Tibial artery (tissue), 4 donors: ENCODE measurements around the gene ARAP3.

Experiments
- DNase-seq, 2 donors: peaks; one replicate each; pipeline ENCODE4 v3.0.0-alpha.2; 2019
- H3K27ac ChIP-seq, 2 donors: fragments of 200-600 bp; sonication (generic) in 1 of 2; 1 replicate in 1 of 2; 2 replicates in 1 of 2; pipeline ENCODE4 v1.5.1; 2018 to 2019; ENCODE audit warnings: mild to moderate bottlenecking in 1 of 2
- H3K27me3 ChIP-seq, 2 donors: fragments of 200-600 bp; sonication (generic) in 1 of 2; one replicate each; pipeline versions ENCODE4 v1.5.1 to v1.6.0; 2016 to 2019
- H3K36me3 ChIP-seq, 3 donors: fragments of 200-600 bp; sonication (generic) in 2 of 3; one replicate each; pipeline ENCODE4 v1.5.1; 2016 to 2019; ENCODE audit warnings: mild to moderate bottlenecking in 2 of 3
- H3K4me1 ChIP-seq, 4 donors: fragments of 200-600 bp; sonication (generic) in 2 of 4; 1 replicate in 3 of 4; 2 replicates in 1 of 4; pipeline ENCODE4 v1.5.1; 2016 to 2019
- H3K4me3 ChIP-seq, 2 donors: fragments of 200-600 bp; sonication (generic) in 1 of 2; 1 replicate in 1 of 2; 2 replicates in 1 of 2; pipeline ENCODE4 v1.5.1; 2018 to 2019; ENCODE audit warnings: mild to moderate bottlenecking in 2 of 2
- H3K9me3 ChIP-seq, 3 donors: fragments of 200-600 bp; sonication (generic) in 1 of 3; one replicate each; pipeline ENCODE4 v1.5.1; 2016 to 2019
- CTCF ChIP-seq, 2 experiments: fragments of 200-600 bp in 1 of 2; fragments of 450-650 bp in 1 of 2; IDR thresholded peaks; one replicate each; pipeline ENCODE4 v1.5.1; 2017 to 2019; ENCODE audit warnings: antibody characterized with exemption in 2 of 2, mild to moderate bottlenecking in 1 of 2, moderate library complexity in 1 of 2
- intact Hi-C: fragments of 100-400 bp; cut with DNase I; formaldehyde crosslinking; loops from one replicate; pipeline ENCODE4 v1.15.0; 2023; ENCODE audit warnings: low total_unique reads

ARAP3 gene

GRCh38 chr5:141630570-141631140 is 51.4 kb downstream of the ARAP3 start:
- no peak for TF ChIP-seq CTCF (IDR thresholded peaks at IDR 0.05)
- no peak overlapping the region for H3K4me3 ChIP-seq
- H3K4me1 ChIP-seq, result peaks cover 0 to 23% (median 13%) of the 10 kb centered on the region in 4 donors
- no peak overlapping the region for H3K27ac ChIP-seq
- no peaks in the 10 kb centered on the region for H3K9me3 ChIP-seq
- DNase-seq, result no peak
- H3K36me3 ChIP-seq, result peaks cover 39 to 45% (median 41%) of the 10 kb centered on the region in 3 donors
- intact Hi-C loops, result no loop called here
- no peaks in the 10 kb centered on the region for H3K27me3 ChIP-seq

GRCh38 chr5:141628175-141628788 is 53.7 kb downstream of the ARAP3 start:
- intact Hi-C loops, result loop anchor here (10.0 kb wide), 1 partner anchor 53 kb away; no protein-coding TSS in a partner anchor
- H3K27me3 ChIP-seq, result no peaks in the 10 kb centered on the region
- no peak for TF ChIP-seq CTCF (IDR thresholded peaks at IDR 0.05)
- no peaks in the 10 kb centered on the region for H3K9me3 ChIP-seq
- H3K27ac ChIP-seq, result no peak overlapping the region
- DNase-seq, result no peak
- H3K4me3 ChIP-seq, result no peak overlapping the region
- H3K36me3 ChIP-seq, result peaks cover 56 to 67% (median 59%) of the 10 kb centered on the region in 3 donors
- peaks cover 0 to 6% (median 0%) of the 10 kb centered on the region in 4 donors for H3K4me1 ChIP-seq

- DNase-seq, result no peak
- no peaks in the 10 kb centered on the region for H3K9me3 ChIP-seq
- H3K27ac ChIP-seq, result no peak overlapping the region
- TF ChIP-seq CTCF (IDR thresholded peaks at IDR 0.05), result no peak
- no peaks in the 10 kb centered on the region for H3K27me3 ChIP-seq
- H3K4me1 ChIP-seq, result no peaks in the 10 kb centered on the region
- H3K36me3 ChIP-seq, result peaks cover 68 to 83% (median 68%) of the 10 kb centered on the region in 3 donors
- intact Hi-C loops, result loop anchor here (10.0 kb wide), 1 partner anchor 49 kb away; no protein-coding TSS in a partner anchor
- H3K4me3 ChIP-seq, result no peak overlapping the region
Measured at GRCh38 chr5:141623611-141624010, 58.4 kb downstream of the ARAP3 start.

- Histone ChIP-seq H3K36me3 (peaks cover 63 to 79% (median 64%) of the 10 kb centered on the region in 3 donors), H3K4me3 (no peak overlapping the region), H3K27ac (no peak overlapping the region), H3K9me3 (no peaks in the 10 kb centered on the region), H3K27me3 (no peaks in the 10 kb centered on the region), H3K4me1 (no peaks in the 10 kb centered on the region)
- DNase-seq, result no peak
- TF ChIP-seq CTCF (IDR thresholded peaks at IDR 0.05), result no peak
- intact Hi-C loops, result loop anchor here (10.0 kb wide), 1 partner anchor 48 kb away; no protein-coding TSS in a partner anchor
Measured at GRCh38 chr5:141623186-141623585, 58.8 kb downstream of the ARAP3 start.

GRCh38 chr5:141618804-141619554 is 63.1 kb downstream of the ARAP3 start, which contains the start of gene DIAPH1:
TSS of gene DIAPH1 (minus strand) at chr5:141619000. CDS start at chr5:141618914, 86 bp downstream.
- H3K27me3 ChIP-seq, result no peaks in the 10 kb centered on the region
- H3K9me3 ChIP-seq, result no peaks in the 10 kb centered on the region
- H3K36me3 ChIP-seq, result peaks cover 26 to 37% (median 30%) of the 10 kb centered on the region in 3 donors
- intact Hi-C loops, result loop anchor here (1.0 kb wide), 1 partner anchor 27 kb away; no protein-coding TSS in a partner anchor
- H3K4me3 ChIP-seq, result peak within 1 kb of the TSS; percentile 69 to 97
- peak; percentile 98 to 99 for TF ChIP-seq CTCF (IDR thresholded peaks at IDR 0.05)
- DNase-seq, result peak; percentile 98 to 99
- peaks cover 0 to 39% (median 14%) of the 10 kb centered on the region in 4 donors for H3K4me1 ChIP-seq
- H3K27ac ChIP-seq, result peak within 1 kb of the TSS; percentile 86 to 97
